Tibial artery (tissue), 4 donors: Measurements from ENCODE around the gene FMO2.

ENCODE experiments used
- DNase-seq, 2 donors: peaks; one replicate each; pipeline ENCODE4 v3.0.0-alpha.2; 2019
- H3K27ac ChIP-seq, 2 donors: fragments of 200-600 bp; sonication (generic) in 1 of 2; 1 replicate in 1 of 2; 2 replicates in 1 of 2; pipeline ENCODE4 v1.5.1; 2018 to 2019; ENCODE audit warnings: mild to moderate bottlenecking in 1 of 2
- H3K27me3 ChIP-seq, 2 donors: fragments of 200-600 bp; sonication (generic) in 1 of 2; one replicate each; pipeline versions ENCODE4 v1.5.1 to v1.6.0; 2016 to 2019
- H3K36me3 ChIP-seq, 3 donors: fragments of 200-600 bp; sonication (generic) in 2 of 3; one replicate each; pipeline ENCODE4 v1.5.1; 2016 to 2019; ENCODE audit warnings: mild to moderate bottlenecking in 2 of 3
- H3K4me1 ChIP-seq, 4 donors: fragments of 200-600 bp; sonication (generic) in 2 of 4; 1 replicate in 3 of 4; 2 replicates in 1 of 4; pipeline ENCODE4 v1.5.1; 2016 to 2019
- H3K4me3 ChIP-seq, 2 donors: fragments of 200-600 bp; sonication (generic) in 1 of 2; 1 replicate in 1 of 2; 2 replicates in 1 of 2; pipeline ENCODE4 v1.5.1; 2018 to 2019; ENCODE audit warnings: mild to moderate bottlenecking in 2 of 2
- H3K9me3 ChIP-seq, 3 donors: fragments of 200-600 bp; sonication (generic) in 1 of 3; one replicate each; pipeline ENCODE4 v1.5.1; 2016 to 2019
- CTCF ChIP-seq, 2 experiments: fragments of 200-600 bp in 1 of 2; fragments of 450-650 bp in 1 of 2; IDR thresholded peaks; one replicate each; pipeline ENCODE4 v1.5.1; 2017 to 2019; ENCODE audit warnings: antibody characterized with exemption in 2 of 2, mild to moderate bottlenecking in 1 of 2, moderate library complexity in 1 of 2
- intact Hi-C: fragments of 100-400 bp; cut with DNase I; formaldehyde crosslinking; loops from one replicate; pipeline ENCODE4 v1.15.0; 2023; ENCODE audit warnings: low total_unique reads

The FMO2 gene

GRCh38 chr1:171185091-171185490 lies at the start of gene FMO2:
Gene FMO2, plus strand, starts transcription at chr1:171185300. Its CDS starts 414 bp downstream, at chr1:171185714.
- intact Hi-C loops, result no loop called here
- H3K4me1 ChIP-seq, result peaks cover 0 to 29% (median 0%) of the 10 kb centered on the region in 4 donors
- peak within 1 kb of the TSS; percentile 49 to 50 for H3K4me3 ChIP-seq
- H3K27ac ChIP-seq, result peak within 1 kb of the TSS; percentile 57
- H3K9me3 ChIP-seq, result no peaks in the 10 kb centered on the region
- no peaks in the 10 kb centered on the region for H3K27me3 ChIP-seq
- peak in 1 of 2 donors; percentile 32 for DNase-seq
- H3K36me3 ChIP-seq, result no peaks in the 10 kb centered on the region
- no peak for TF ChIP-seq CTCF (IDR thresholded peaks at IDR 0.05)

- no peak for TF ChIP-seq CTCF (IDR thresholded peaks at IDR 0.05)
- no peak overlapping the region for H3K4me3 ChIP-seq
- no peaks in the 10 kb centered on the region for H3K36me3 ChIP-seq
- peaks cover 0 to 92% (median 42%) of the 10 kb centered on the region in 4 donors for H3K4me1 ChIP-seq
- intact Hi-C loops, result no loop called here
- no peaks in the 10 kb centered on the region for H3K27me3 ChIP-seq
- no peak for DNase-seq
- H3K9me3 ChIP-seq, result no peaks in the 10 kb centered on the region
- H3K27ac ChIP-seq, result peak overlapping the region; percentile 65 to 78
Measured at GRCh38 chr1:171137580-171137979, 47.5 kb upstream of the FMO2 start.

GRCh38 chr1:171138980-171139379 lies 46.1 kb upstream of the FMO2 start:
- peaks cover 0 to 99% (median 49%) of the 10 kb centered on the region in 4 donors for H3K4me1 ChIP-seq

GRCh38 chr1:171139890-171140289 lies 45.2 kb upstream of the FMO2 start:
- H3K4me3 ChIP-seq, result no peak overlapping the region
- H3K27me3 ChIP-seq, result no peaks in the 10 kb centered on the region
- H3K36me3 ChIP-seq, result no peaks in the 10 kb centered on the region
- no peaks in the 10 kb centered on the region for H3K9me3 ChIP-seq
- peak overlapping the region; percentile 78 to 83 for H3K27ac ChIP-seq
- DNase-seq, result no peak
- peaks cover 0 to 92% (median 44%) of the 10 kb centered on the region in 4 donors for H3K4me1 ChIP-seq
- no peak for TF ChIP-seq CTCF (IDR thresholded peaks at IDR 0.05)
- intact Hi-C loops, result loop anchor here (10.0 kb wide), 1 partner anchor 75 kb away; no protein-coding TSS in a partner anchor

More at GRCh38 chr1:171138980-171139379, 46.1 kb upstream of the FMO2 start:
- TF ChIP-seq CTCF (IDR thresholded peaks at IDR 0.05), result no peak
- Histone ChIP-seq H3K27ac (peak overlapping the region; percentile 78 to 83), H3K4me3 (no peak overlapping the region), H3K9me3 (no peaks in the 10 kb centered on the region), H3K27me3 (no peaks in the 10 kb centered on the region), H3K36me3 (no peaks in the 10 kb centered on the region)
- intact Hi-C loops, result no loop called here
- peak in 1 of 2 donors; percentile 55 for DNase-seq

- Histone ChIP-seq H3K36me3 (no peaks in the 10 kb centered on the region), H3K27ac (peak overlapping the region; percentile 78 to 83), H3K4me3 (no peak overlapping the region), H3K4me1 (peaks cover 0 to 87% (median 44%) of the 10 kb centered on the region in 4 donors), H3K9me3 (no peaks in the 10 kb centered on the region), H3K27me3 (no peaks in the 10 kb centered on the region)
- intact Hi-C loops, result loop anchor here (10.0 kb wide), 1 partner anchor 74 kb away; no protein-coding TSS in a partner anchor
- peak in 1 of 2 donors; percentile 48 for DNase-seq
- TF ChIP-seq CTCF (IDR thresholded peaks at IDR 0.05), result no peak
Measured at GRCh38 chr1:171140401-171140800, 44.7 kb upstream of the FMO2 start.
